Measurements from ENCODE around the gene PIK3AP1.

- TF ChIP-seq CTCF (IDR thresholded peaks at IDR 0.05) (no peak), EP300 (IDR thresholded peaks at IDR 0.05) (no peak)
These were observed 159.8 kb downstream of the PIK3AP1 start for GRCh38 chr10:96560489-96560888.
